ENCODE data around the gene GRB10.
"Not testable (repeated sequence)": the region's sequence is repeated elsewhere in the genome, so short reads cannot be mapped to it uniquely, and the experiment has no call there.

The GRB10 gene

DNA sequence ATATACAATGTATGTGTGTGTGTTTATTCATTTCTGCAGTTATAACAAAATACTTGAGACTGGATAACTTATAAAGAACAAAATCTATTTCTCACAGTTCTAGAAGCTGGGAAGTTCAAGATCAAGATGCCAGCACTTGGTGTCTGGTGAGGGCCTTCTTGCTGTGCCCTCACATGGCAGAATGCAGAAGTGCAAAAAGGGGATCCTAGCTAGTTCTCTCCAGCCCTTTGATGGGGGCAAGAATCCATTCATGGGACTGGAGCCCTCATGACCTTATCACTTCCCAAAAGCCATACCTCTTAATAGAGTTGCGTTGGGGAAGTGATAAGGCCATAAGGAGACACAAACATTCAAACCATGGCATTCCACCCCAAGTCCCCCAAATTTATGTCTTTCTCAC is 8.4 kb downstream of the GRB10 start:
- DNase-seq, result no peak

DNA sequence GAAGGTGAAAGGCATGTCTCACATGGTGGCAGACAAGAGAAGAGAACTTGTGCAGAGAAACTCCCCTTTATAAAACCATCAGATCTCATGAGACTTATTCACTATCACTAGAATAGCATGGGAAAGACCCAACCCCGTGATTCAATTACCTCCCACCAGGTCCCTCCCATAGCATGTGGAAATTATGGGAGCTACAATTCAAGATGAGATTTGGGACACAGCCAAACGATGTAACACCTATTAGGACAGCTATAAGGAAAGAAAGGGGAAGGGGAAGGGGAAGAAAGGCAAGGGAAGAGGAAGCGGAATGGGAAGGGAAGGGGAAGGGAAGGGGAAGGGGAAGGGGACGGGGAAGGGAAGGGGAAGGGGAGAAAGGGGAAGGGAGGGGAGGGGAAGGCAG is 9.6 kb downstream of the GRB10 start:
- not testable (repeated sequence) for DNase-seq

DNA sequence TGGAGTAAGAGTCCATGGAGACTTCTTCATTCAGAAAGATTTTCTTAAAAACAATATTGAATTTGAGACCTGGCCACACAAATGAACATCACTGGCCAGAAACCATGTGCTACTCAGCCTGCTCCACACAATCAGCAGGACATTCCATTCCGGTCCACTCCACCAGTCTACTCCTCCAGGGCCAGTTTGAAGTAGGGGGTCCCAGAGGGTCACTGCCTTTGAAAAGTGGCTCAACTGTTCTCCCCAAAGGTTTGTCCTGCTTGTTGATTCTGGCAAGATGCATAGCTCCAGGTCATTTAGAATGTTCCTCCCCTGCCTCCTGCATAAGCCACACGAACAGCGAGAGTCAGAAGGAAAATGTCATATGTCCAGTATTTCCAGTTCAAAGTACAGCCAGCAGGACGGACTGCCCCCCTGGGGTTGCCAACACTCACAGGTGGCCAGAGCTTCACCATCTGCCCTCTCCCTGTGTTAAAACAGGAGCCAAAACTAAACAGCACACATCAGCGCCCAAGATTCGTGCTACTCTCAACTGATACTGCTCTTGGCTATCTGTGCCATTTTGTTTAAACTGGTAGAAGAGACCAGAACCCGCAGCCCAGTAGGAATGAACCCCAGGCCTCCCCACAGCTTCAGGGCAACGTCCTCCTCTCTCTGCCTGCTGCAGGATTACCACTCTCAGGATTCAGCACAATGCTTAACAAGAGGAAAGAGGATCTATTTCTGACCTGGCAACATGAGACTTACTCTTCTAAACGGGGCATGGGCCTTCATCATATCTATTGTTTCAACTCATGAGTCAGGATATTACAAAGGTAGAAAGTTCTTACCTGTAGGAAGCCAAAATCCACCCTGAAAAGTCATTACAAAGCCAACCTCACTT is 11.3 kb downstream of the GRB10 start:
- no peak for DNase-seq

DNA sequence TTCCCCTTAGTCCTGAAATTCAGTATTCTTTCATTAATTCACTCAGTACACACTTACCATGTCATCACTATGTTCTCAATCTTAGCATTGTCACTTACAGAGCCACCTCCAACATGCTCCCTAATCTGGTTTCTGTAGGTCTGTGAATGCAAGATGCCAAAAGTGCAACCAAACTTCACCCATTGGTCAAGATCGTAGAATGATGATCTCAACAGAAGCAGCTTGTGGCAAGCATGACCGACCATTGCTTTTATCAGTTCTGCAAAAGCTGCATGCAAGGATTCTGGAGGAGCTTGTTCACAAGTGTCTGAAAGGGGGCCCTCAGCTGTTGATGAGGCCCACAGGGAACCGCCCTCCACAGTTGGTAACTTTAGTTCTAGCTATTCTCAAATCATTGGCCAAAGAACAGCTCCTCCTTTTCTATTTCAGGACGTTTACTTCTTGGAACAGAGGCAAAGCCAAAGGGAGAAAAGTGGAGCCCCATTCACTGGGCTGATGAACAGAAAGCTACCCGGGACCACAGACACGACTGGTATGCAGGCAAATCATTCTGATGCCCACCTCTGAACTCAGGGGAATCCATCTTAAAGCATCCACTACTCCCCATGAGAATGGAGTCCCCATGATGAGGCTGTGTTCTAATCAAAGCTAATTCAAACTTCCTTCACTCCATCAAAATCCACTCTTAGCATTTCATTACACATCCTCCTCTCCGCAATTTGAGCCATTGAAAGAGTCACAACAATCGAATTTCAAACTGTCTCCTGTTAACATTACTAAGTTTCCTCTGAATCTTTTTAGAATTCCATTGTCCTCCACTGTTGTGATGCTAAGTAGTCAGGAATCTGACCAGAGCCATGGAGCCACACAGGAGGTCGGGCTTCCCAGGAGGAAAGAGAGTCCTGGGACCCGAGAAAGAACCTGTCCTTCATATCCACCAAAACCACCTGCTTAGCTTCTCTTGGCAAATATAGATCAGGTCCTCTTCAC is 13.9 kb downstream of the GRB10 start:
- no peak for DNase-seq

DNA sequence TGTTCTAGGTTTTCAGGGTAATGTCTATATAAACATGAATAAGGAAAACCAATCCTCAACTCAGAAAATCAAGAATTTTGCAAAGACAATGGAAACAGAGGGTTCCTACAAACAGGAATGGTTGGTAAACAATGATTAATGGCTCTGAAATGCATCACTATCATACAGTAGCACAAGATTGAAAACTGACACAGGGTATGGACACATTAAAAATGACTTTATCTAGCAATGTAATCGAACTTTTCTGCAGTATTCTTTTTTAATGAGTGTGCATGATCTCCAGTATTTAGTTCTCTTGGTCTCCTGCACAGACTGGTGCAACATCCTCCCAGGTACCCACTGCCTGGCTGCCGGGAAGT is 15.9 kb downstream of the GRB10 start:
- DNase-seq, result no peak

DNA sequence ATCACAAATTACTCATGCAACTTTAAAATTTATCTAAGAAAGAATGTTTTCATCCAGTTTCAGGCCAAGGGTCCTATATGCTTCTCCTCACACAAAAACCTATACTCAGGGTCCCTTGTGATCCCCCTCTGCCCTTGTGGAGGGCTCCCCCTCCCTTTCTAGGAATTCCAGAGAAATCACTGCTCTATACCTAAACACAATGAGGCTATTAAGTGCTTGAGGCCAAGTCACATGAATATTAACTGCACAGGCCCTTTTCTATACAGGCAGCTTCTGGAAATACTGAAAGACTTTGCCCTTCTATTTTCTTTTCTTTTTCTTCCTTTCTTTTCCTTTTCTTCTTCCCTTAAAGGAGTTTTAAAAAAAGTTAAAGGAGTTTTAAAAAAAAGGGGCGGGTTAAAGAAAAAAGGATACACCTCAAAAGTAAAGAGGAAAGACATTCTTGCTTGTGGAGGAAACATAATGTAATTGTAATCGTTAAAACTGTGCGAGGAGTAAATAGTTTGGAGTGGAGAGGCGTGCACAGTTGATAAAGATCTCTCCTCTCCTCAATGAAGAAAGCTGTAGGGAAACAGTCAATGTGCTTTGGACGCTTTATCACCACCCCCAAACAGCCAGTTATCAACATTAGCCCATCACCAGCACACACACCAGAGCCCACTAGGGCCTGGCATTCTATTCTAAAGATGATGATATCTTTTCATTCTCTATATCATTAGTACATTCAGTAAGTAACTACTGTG is 16.4 kb downstream of the GRB10 start:
- no peak for DNase-seq

DNA sequence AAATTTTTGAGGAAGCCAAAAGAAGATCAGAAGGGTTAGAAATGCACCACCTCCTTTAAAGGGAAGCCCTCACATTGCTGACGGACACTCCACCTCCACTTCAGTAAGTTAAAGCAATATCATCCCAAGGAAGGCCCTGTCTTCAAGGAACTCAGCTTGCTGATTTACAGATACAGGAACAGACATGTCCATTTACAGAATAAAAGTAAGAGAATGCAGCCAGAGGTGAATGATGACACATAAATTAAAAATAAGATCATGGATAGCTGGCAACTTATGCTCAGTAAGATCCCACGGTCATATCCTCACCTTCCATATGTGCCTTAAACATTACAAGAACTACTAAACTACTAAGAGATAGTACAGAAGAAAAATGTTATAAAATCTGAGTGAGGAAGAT is 20.4 kb downstream of the GRB10 start:
- no peak for DNase-seq

DNA sequence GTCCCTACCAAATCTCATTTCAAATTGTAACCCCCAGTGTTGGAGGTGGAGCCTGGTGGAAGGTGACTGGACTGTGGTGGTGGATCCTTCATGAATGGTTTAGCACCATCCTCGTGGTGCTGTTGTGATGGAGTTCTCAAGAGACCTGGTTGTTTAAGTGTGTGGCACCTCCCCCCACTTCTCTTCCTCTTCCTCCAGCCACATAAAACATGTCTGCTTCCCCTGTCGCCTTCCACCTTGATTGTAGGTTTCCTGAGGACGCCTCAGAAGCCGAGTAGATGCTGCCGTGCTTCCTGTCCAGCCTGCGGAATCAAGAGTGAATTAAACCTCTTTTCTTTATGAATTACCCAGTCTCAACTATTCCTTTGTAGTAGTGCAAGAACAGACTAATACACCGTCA is 21.0 kb downstream of the GRB10 start:
- no peak for DNase-seq

DNA sequence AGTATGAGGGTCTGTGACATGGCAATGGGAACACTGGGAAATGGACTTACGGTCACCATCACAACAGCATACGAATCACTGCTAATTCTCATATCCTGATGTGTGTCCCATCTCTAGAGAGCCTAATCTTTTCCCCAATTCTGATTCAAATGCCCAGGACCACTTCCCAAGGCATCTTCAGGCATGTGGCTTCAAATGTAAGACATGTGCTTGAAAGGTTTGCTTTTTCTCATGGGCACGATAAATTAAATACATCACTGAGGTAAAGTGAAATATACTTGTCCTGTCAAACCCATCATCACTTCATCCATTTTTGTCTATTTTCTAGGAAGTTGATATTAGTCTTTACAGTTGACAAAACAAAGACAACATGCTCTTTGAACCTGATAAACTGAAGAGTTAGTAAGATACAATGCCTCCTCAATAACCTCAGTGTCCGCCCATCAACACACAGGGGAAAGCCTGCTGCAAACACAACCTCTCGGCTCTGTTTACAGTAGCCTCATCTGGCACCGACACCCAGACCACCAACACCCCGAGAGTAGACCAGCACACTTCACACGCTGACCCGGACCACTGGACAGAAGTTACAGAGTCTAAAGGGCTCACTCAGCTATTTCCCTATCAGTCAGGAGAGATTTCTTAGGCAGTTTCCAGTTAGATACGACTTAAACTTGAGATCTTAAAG is 24.8 kb downstream of the GRB10 start:
- no peak for DNase-seq

DNA sequence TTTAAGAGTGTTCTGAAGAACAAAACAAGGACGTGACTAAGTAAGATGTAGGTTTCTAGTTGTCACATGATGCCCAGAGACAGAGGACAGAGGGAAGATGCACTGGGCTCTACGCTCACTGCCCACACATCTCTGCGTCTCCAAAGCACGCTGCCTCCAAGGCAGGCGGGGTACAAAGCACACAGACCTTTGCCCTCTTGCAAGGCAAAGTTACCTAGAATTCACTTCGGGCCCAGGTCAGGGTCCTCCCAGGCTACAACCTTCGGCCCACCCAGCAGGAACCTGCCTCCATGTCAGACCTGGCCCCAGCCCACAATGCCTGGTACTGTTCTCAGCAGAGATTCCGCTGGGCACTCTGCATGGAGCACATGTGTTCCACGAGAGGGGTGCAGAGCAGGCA is 26.5 kb downstream of the GRB10 start:
- no peak for DNase-seq

DNA sequence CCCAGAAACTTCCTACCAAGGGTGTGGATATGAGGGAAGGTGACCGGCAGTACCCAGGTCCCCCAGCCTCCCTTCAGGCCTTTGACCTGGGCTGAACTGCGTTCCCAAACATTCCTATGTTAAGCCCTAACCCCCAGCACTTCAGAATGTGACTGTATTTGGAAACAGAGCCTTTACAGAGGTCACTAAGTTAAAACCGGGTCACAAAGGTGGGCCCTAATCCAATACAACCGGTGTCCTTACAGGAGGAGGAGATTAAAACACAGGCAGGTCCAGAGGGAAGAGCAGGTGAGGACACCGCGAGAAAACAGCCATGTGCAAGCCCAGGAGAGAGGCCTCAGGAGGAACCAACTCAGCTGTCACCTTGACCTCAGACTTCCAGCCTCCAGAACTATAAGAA is 28.0 kb downstream of the GRB10 start:
- DNase-seq, result no peak

DNA sequence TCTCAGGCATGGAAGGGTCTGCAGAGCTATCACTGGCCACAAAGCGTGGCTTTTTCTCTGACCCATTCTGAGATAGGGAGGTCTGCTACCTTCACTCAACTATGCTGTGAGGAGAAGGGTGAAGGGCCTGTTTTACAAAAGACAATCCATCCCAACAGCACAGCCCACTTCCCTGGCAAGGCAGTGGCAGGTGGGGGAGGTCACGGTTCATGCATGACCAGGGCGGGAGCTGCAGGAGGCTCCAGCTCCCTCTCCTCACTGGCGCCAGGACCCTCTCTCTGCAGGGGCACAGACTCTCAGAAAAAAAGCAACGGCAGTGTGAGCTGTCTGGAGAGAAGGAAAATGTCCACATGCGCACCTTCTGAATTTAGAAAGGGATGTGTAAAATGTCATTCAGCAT is 28.5 kb downstream of the GRB10 start:
- no peak for DNase-seq

DNA sequence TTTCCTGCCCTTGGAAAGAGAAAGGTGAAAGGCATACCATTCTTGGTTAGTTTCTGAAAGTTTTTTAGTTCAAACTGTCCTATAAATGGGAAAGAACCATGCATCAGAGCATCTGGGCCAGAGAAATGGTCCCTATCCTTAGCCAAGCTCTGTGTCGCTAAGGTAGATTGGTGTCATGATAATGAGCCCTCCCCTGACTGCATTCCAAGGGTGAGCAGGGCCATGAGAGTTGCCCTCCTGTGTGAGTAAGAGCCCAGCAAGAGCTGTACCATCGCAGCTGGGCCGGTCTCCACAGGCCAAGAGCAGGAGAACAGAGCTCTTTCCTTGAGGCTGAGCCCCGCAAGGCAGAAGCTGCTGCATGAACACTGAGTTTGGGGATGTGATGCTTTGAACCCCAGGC is 30.3 kb downstream of the GRB10 start:
- no peak for DNase-seq

DNA sequence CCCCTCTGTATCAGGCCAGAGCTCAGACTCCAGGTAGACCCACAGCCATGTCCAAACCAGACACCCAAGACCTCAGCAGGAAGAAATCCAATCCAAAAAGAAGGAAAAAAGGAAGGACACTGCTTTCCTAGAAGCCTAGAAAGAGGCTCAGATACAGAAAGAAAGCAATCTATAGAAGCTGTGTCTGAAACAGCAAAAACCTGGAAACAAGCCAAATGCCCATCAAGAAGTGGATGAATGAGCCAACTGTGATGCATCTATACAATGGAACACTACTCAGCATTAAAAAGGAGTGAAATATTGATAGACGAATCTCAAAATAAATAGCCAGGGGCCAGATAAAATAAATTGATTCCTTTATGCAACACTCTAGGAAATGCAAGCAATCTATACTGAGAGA is 31.6 kb downstream of the GRB10 start:
- no peak for DNase-seq

DNA sequence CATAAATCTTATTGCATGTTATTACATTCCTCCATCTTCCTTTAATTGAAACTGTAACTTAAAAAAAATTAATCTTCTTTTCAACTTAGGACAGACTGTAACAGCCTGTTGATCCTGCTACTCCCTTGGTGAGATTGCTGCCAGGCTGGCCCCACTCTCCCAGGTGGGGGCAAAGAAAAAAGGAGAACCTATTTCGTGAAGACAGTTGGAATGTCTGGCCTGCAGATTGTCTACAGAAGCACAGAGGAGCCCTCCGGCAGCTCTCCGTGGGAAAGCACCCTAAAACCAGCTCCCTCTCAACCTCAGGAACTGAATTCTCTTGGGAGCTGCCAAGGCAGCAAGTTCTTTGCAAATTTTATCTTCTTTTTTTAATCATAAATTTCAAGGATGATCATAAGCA is 32.8 kb downstream of the GRB10 start:
- DNase-seq, result no peak

DNA sequence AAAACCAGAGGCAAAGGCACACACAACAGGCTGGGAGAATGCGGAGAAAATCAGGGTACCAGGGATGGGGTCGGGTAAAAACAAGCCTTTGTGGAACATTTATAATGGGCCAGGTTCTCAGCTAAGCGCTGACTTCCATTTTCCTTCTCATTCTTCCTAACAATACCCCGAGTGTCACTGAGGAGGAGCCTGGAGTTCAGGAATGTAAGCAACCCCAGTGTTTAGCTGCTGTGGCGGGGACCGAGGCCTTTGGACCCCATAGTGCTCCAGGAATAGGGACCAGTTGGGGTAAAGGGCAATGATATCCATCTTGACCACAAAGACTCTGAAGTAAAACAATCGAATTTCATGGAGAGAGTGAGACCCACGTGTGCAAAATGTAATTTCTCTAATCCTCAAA is 34.2 kb downstream of the GRB10 start:
- DNase-seq, result no peak

DNA sequence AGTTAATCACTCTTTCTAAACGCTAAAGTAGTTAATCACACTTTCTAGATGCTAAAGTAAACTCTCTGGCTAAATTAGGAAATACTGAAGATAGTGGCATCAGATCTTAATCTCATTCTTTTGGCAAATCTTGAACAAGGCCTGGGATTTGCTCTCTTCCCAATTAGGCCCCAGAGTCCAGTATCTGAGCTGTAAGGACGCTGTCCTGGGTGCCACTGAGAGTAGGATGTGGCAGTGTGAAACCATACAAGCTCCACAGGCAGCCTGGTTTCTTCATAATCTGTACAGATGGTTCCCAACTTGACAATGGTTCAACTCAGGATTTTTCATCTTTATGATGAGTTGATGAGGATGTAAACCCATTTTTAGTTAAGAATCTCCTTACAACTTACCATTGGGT is 36.9 kb downstream of the GRB10 start:
- DNase-seq, result no peak

DNA sequence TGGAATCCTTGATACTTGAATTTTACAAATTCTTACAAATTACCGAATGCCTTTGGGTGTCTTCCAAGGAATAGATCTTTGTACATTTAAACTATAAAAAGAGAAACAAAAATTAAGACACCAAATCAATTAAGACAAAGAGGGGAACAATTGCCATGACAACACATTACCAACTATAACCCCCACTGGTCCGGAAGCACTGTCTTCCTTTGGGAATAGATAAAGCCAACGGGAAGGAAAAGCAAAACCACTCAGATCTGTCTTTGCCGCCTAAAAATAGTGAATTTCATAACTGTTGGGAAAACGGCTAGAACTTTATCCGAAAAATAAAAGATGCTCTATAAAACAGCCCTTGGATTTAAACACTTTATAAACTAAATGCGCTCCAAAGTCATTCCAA is 37.4 kb downstream of the GRB10 start:
- DNase-seq, result no peak

DNA sequence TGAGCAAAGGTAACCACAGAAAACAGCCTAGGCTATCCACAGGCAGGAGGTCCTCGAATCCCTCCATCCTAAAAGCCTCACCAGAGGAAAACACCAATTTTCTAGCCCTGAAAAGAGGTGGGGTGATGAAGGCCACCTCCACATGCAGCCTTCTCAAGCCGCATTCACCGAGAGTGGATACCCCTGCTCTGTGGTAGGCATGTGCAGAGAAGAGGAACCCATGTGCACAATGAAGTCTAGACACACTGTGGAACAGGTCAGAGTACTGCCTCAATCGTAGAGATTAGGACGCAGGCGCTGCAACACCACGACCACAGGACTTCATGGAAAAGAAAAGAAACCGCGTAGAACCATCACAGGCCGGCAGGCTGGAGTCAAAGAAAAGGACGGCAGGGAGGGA is 38.8 kb downstream of the GRB10 start:
- DNase-seq, result no peak

DNA sequence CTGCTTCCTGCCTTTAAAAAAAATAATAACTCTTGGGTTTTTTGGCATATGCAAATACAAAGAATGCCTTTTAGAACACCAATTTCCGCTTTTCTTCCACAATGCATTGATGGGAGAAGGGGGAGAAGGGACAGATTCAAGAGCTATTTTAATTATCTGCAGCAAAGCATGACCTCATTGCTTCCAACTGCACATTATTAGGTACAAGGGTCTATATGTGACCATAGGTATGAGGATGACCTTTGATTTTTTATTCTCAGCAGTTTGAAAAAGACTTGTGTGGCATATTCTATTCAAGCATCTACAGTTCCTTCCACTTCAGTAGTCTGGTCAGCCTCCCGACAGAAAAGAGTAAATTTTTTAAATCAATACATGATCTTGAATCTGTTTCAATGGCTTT is 39.7 kb downstream of the GRB10 start:
- no peak for DNase-seq

DNA sequence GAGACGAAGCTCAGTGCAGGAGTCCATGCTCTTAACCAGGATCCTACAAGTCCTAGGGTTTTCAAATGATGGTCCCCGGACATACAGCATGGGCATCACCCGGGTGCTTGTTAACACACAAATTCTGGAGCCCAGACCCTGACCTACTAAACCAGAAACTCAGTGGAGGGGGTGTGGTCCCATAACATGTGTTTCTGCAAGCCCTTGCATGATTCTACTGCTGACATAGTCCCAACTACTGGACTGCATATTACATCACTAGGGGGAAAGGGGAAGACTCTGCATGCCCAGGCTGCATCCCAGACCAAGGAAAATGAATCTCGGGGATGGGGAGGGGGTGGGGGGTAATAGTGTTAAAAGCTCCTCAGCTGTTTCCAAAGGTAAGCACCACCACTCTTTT is 40.3 kb downstream of the GRB10 start:
- no peak for DNase-seq

DNA sequence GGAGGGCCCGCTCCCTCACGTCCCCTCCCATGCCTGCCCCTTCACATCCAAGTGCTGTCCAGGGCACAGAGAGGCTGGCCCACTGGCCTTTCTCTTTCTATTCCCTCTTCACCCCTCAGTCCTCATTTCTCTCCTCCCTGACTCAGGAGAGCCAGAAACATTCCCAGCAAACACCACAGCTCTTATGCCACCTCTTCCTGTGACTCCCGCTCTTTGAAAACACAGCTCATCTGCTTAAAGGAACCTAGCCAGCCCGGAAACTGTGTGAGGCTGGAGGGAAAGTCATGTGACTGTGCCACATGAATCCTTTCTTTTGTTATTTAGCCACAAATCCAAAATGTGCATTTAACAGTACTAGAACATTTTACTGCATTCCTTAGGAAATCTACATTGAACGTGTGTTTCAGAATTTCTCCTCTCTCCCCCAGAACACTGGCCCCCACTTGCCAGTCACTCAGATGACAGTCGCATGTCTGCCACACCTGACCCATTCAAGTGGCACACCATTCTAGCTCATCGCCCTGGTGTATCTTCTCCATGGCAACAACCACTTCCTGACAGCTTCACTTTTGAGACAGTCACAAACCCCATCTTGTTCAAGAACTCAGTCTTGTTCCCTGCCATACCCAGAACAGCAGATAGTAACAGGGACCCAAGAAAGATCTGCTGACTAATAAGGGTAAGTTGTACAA is 42.8 kb downstream of the GRB10 start:
- peak; percentile 87 for DNase-seq
